Adipocyte (in vitro differentiated cells): Measurements from ENCODE around the gene SMU1.

Experiments used
- DNase-seq: peaks from one replicate; pipeline ENCODE4 v3.0.0-alpha.2; 2015; ENCODE audit warnings: low read depth
- H3K27me3 ChIP-seq: replicated peaks from 2 replicates; pipeline ENCODE4 v1.7.0; 2013; ENCODE audit warnings: mild to moderate bottlenecking, low read length, moderate library complexity; ENCODE audit not compliant: control insufficient read depth, insufficient read depth
- H3K36me3 ChIP-seq: 2 replicates; pipeline ENCODE4 v1.7.0; 2013; ENCODE audit warnings: low read length, mild to moderate bottlenecking, moderate library complexity; ENCODE audit not compliant: control insufficient read depth, insufficient read depth, severe bottlenecking
- H3K4me1 ChIP-seq: 2 replicates; pipeline ENCODE4 v1.7.0; 2013; ENCODE audit warnings: mild to moderate bottlenecking, low read length, moderate library complexity; ENCODE audit not compliant: control insufficient read depth, insufficient read depth
- H3K4me3 ChIP-seq: 2 replicates; pipeline ENCODE4 v1.7.0; 2013; ENCODE audit warnings: mild to moderate bottlenecking, low read length, moderate library complexity
- H3K9ac ChIP-seq: 2 replicates; pipeline ENCODE4 v1.7.0; 2013; ENCODE audit warnings: mild to moderate bottlenecking, low read length, moderate library complexity
- H3K9me3 ChIP-seq: 2 replicates; pipeline ENCODE4 v1.7.0; 2013; ENCODE audit warnings: mild to moderate bottlenecking, low read length, moderate library complexity; ENCODE audit not compliant: control insufficient read depth

The SMU1 gene

GRCh38 chr9:33082128-33082527 lies 5.7 kb upstream of the SMU1 start:
- H3K4me3 ChIP-seq: no peak overlapping the region
- no peaks in the 10 kb centered on the region for H3K36me3 ChIP-seq
- peaks cover 12% of the 10 kb centered on the region for H3K4me1 ChIP-seq
- H3K27me3 ChIP-seq: no peaks in the 10 kb centered on the region
- H3K9me3 ChIP-seq: no peaks in the 10 kb centered on the region
- no peak for DNase-seq
- H3K9ac ChIP-seq: peak overlapping the region; percentile 71

GRCh38 chr9:33081128-33081851 lies 4.8 kb upstream of the SMU1 start:
- no peaks in the 10 kb centered on the region for H3K9me3 ChIP-seq
- peak; percentile 94 for DNase-seq
- H3K9ac ChIP-seq: peak overlapping the region; percentile 71
- peak overlapping the region; percentile 57 for H3K4me3 ChIP-seq
- H3K4me1 ChIP-seq: peaks cover 12% of the 10 kb centered on the region
- no peaks in the 10 kb centered on the region for H3K27me3 ChIP-seq
- no peaks in the 10 kb centered on the region for H3K36me3 ChIP-seq

- Histone ChIP-seq H3K27me3 (no peaks in the 10 kb centered on the region), H3K9me3 (no peaks in the 10 kb centered on the region), H3K4me3 (no peak overlapping the region), H3K36me3 (no peaks in the 10 kb centered on the region), H3K4me1 (peaks cover 13% of the 10 kb centered on the region), H3K9ac (peak overlapping the region; percentile 71)
- DNase-seq: no peak
Observed at GRCh38 chr9:33080534-33080933, 4.1 kb upstream of the SMU1 start.

GRCh38 chr9:33068991-33069390 lies 7.5 kb downstream of the SMU1 start:
- H3K36me3 ChIP-seq: peaks cover 82% of the 10 kb centered on the region
- H3K27me3 ChIP-seq: no peaks in the 10 kb centered on the region
- H3K4me1 ChIP-seq: peaks cover 13% of the 10 kb centered on the region
- H3K9me3 ChIP-seq: no peaks in the 10 kb centered on the region
- H3K9ac ChIP-seq: no peak overlapping the region
- no peak overlapping the region for H3K4me3 ChIP-seq
- DNase-seq: no peak

GRCh38 chr9:33065157-33066076 lies 11.1 kb downstream of the SMU1 start:
- Histone ChIP-seq H3K9ac (no peak overlapping the region), H3K4me3 (no peak overlapping the region), H3K4me1 (peaks cover 13% of the 10 kb centered on the region), H3K9me3 (no peaks in the 10 kb centered on the region), H3K36me3 (peaks cover 83% of the 10 kb centered on the region), H3K27me3 (no peaks in the 10 kb centered on the region)
- DNase-seq: no peak

- H3K4me3 ChIP-seq: no peak overlapping the region
- DNase-seq: no peak
- H3K4me1 ChIP-seq: no peaks in the 10 kb centered on the region
- no peak overlapping the region for H3K9ac ChIP-seq
- H3K9me3 ChIP-seq: no peaks in the 10 kb centered on the region
- H3K36me3 ChIP-seq: peaks cover 92% of the 10 kb centered on the region
- no peaks in the 10 kb centered on the region for H3K27me3 ChIP-seq
Observed at GRCh38 chr9:33051144-33051543, 25.3 kb downstream of the SMU1 start.

GRCh38 chr9:33049680-33050361 lies 26.7 kb downstream of the SMU1 start:
- no peak for DNase-seq
- peaks cover 84% of the 10 kb centered on the region for H3K36me3 ChIP-seq

GRCh38 chr9:33048054-33048465 lies 28.4 kb downstream of the SMU1 start:
- Histone ChIP-seq H3K4me3 (no peak overlapping the region), H3K27me3 (no peaks in the 10 kb centered on the region), H3K9me3 (no peaks in the 10 kb centered on the region), H3K36me3 (peaks cover 66% of the 10 kb centered on the region), H3K4me1 (peaks cover 6% of the 10 kb centered on the region), H3K9ac (no peak overlapping the region)
- no peak for DNase-seq

More at GRCh38 chr9:33049680-33050361, 26.7 kb downstream of the SMU1 start:
- no peaks in the 10 kb centered on the region for H3K4me1 ChIP-seq
- H3K4me3 ChIP-seq: no peak overlapping the region
- H3K27me3 ChIP-seq: no peaks in the 10 kb centered on the region
- no peaks in the 10 kb centered on the region for H3K9me3 ChIP-seq
- H3K9ac ChIP-seq: no peak overlapping the region

- H3K36me3 ChIP-seq: peaks cover 47% of the 10 kb centered on the region
- peaks cover 23% of the 10 kb centered on the region for H3K4me1 ChIP-seq
- no peak overlapping the region for H3K9ac ChIP-seq
- no peaks in the 10 kb centered on the region for H3K27me3 ChIP-seq
- no peak overlapping the region for H3K4me3 ChIP-seq
- DNase-seq: no peak
- H3K9me3 ChIP-seq: no peaks in the 10 kb centered on the region
Observed at GRCh38 chr9:33046061-33046460, 30.4 kb downstream of the SMU1 start.

- peaks cover 48% of the 10 kb centered on the region for H3K36me3 ChIP-seq
- no peaks in the 10 kb centered on the region for H3K27me3 ChIP-seq
- DNase-seq: peak; percentile 35
- H3K4me1 ChIP-seq: peaks cover 28% of the 10 kb centered on the region
- H3K9me3 ChIP-seq: no peaks in the 10 kb centered on the region
- peak overlapping the region; percentile 79 for H3K4me3 ChIP-seq
- H3K9ac ChIP-seq: peak overlapping the region; percentile 84
Observed at GRCh38 chr9:33044677-33045282, 31.7 kb downstream of the SMU1 start.
